Nephron (organoid): ENCODE measurements around the gene RCE1.

Source experiments
- H3K27ac Mint-ChIP-seq, 3 experiments: 2 replicates each; pipeline ENCODE4 v1.8.0; 2020; ENCODE audit warnings: mixed read lengths in 3 of 3, mild to moderate bottlenecking in 2 of 3, moderate library complexity in 1 of 3
- H3K27me3 Mint-ChIP-seq: 2 replicates; pipeline ENCODE4 v1.8.0; 2021; ENCODE audit warnings: low read depth, mild to moderate bottlenecking, moderate library complexity, mixed read lengths
- H3K36me3 Mint-ChIP-seq: 2 replicates; pipeline ENCODE4 v1.8.0; 2020; ENCODE audit warnings: low read depth, mixed read lengths
- H3K4me1 Mint-ChIP-seq: 2 replicates; pipeline ENCODE4 v1.8.0; 2020; ENCODE audit warnings: mixed read lengths
- H3K4me3 Mint-ChIP-seq, 3 experiments: 2 replicates each; pipeline ENCODE4 v1.8.0; 2020; ENCODE audit warnings: mild to moderate bottlenecking in 3 of 3, mixed read lengths in 3 of 3, moderate library complexity in 2 of 3
- H3K9me3 Mint-ChIP-seq: 2 replicates; pipeline ENCODE4 v1.8.0; 2020; ENCODE audit warnings: mixed read lengths
- CTCF ChIP-seq, 3 experiments: fragments of 200-600 bp; sonication (generic); IDR thresholded peaks; one replicate each; pipeline ENCODE4 v1.5.0; 2021; ENCODE audit warnings: antibody characterized with exemption in 3 of 3; ENCODE audit not compliant: unreplicated experiment in 3 of 3

Gene RCE1

GRCh38 chr11:66854729-66855211, 11.5 kb downstream of the RCE1 start:
- H3K27ac Mint-ChIP-seq = peak overlapping the region in 1 of 3 experiments; percentile 87
- H3K4me3 Mint-ChIP-seq = peak overlapping the region; percentile 86 to 91 (median 91)
- no peaks in the 10 kb centered on the region for H3K27me3 Mint-ChIP-seq
- no peaks in the 10 kb centered on the region for H3K36me3 Mint-ChIP-seq
- no peak for TF ChIP-seq CTCF (IDR thresholded peaks at IDR 0.05; ENCODE audit: unreplicated experiment in 3 of 3)
- peaks cover 10% of the 10 kb centered on the region for H3K4me1 Mint-ChIP-seq
- H3K9me3 Mint-ChIP-seq = no peaks in the 10 kb centered on the region

DNA sequence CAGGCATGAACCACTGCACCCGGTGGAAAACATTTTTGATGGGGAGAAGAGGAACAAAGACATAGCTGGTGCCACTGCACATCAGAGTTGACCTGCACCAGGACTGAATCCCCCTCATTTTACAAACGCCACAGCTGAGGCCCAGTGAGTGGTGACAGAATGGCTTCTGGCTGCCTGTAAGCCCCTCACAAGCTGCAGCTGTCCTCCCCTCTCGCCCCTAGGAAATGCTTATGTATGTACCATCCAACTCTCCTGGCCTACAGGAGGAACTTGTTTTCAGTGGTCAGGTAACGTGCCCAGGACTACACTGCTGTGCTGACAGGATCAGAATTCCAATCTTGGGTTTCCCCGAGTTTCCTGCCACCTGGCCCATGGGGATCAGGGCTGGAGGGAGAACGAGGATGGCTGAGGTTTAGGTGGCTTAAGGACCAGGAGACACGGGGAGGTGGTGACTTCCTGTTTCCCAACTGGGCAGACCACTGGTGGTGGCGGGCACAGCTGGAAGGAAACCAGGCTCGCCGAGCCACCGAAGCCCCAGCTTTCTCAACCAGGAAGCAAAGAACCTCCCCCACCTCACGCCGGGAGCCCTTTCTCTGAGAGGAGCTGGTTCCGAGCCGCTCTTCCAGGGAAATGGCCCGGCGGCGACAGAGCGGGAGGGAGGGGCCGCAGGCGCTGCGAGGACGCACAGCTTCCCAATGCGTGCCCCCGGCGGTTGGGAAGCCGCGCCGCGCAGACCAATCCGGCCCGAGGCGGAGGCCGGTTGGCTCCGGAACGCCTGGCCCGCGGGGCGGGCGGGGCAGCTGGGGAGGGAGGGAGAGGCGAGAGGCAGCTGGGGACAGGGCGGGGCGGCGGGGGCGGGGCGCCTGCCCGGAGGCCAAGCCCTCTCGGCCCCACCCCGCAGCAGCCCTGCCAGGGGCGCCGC, 12.6 kb downstream of the RCE1 start:
- no peaks in the 10 kb centered on the region for H3K9me3 Mint-ChIP-seq
- H3K27me3 Mint-ChIP-seq = no peaks in the 10 kb centered on the region
- no peaks in the 10 kb centered on the region for H3K36me3 Mint-ChIP-seq
- H3K4me3 Mint-ChIP-seq = peak overlapping the region; percentile 92 to 95 (median 94)
- H3K4me1 Mint-ChIP-seq = peaks cover 10% of the 10 kb centered on the region
- peak overlapping the region; percentile 55 to 93 (median 87) for H3K27ac Mint-ChIP-seq
- no peak for TF ChIP-seq CTCF (IDR thresholded peaks at IDR 0.05; ENCODE audit: unreplicated experiment in 3 of 3)

- no peak for TF ChIP-seq CTCF (IDR thresholded peaks at IDR 0.05; ENCODE audit: unreplicated experiment in 3 of 3)
- Mint-ChIP-seq H3K36me3 (no peaks in the 10 kb centered on the region), H3K27me3 (no peaks in the 10 kb centered on the region), H3K4me1 (peaks cover 10% of the 10 kb centered on the region), H3K9me3 (no peaks in the 10 kb centered on the region), H3K4me3 (peak within 1 kb of the TSS; percentile 92 to 95 (median 94)), H3K27ac (peak within 1 kb of the TSS; percentile 55 to 93 (median 87))
Measured at GRCh38 chr11:66856496-66857233, 13.4 kb downstream of the RCE1 start, which contains the start of gene LRFN4. Gene LRFN4 (plus strand): TSS chr11:66857064. CDS start chr11:66857745, 681 bp downstream.

- H3K27me3 Mint-ChIP-seq = no peaks in the 10 kb centered on the region
- H3K9me3 Mint-ChIP-seq = no peaks in the 10 kb centered on the region
- peak overlapping the region in 1 of 3 experiments; percentile 66 for H3K27ac Mint-ChIP-seq
- H3K36me3 Mint-ChIP-seq = no peaks in the 10 kb centered on the region
- TF ChIP-seq CTCF (IDR thresholded peaks at IDR 0.05; ENCODE audit: unreplicated experiment in 3 of 3) = no peak
- peaks cover 10% of the 10 kb centered on the region for H3K4me1 Mint-ChIP-seq
- peak overlapping the region; percentile 79 to 86 (median 85) for H3K4me3 Mint-ChIP-seq
Measured at GRCh38 chr11:66857234-66857926, 14.1 kb downstream of the RCE1 start.

DNA sequence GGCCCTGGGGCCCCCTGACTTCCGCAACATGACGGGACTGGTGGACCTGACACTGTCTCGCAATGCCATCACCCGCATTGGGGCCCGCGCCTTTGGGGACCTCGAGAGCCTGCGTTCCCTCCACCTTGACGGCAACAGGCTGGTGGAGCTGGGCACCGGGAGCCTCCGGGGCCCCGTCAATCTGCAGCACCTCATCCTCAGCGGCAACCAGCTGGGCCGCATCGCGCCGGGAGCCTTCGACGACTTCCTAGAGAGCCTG, 14.6 kb downstream of the RCE1 start:
- TF ChIP-seq CTCF (IDR thresholded peaks at IDR 0.05; ENCODE audit: unreplicated experiment in 3 of 3) = no peak
- Mint-ChIP-seq H3K27me3 (no peaks in the 10 kb centered on the region), H3K4me3 (peak overlapping the region; percentile 79 to 86 (median 85)), H3K9me3 (no peaks in the 10 kb centered on the region), H3K4me1 (peaks cover 10% of the 10 kb centered on the region), H3K36me3 (no peaks in the 10 kb centered on the region), H3K27ac (no peak overlapping the region)
